ENCODE measurements around the gene SNRNP48. TPM values are rescaled to one million over a fixed set of nuclear protein-coding genes. Genes with fewer than 3 reads are reported as not detected.

SNRNP48 gene
- total RNA-seq, 4 donors from 2014 or later = 7.9 to 12.4 (median 9.7) TPM

DNA sequence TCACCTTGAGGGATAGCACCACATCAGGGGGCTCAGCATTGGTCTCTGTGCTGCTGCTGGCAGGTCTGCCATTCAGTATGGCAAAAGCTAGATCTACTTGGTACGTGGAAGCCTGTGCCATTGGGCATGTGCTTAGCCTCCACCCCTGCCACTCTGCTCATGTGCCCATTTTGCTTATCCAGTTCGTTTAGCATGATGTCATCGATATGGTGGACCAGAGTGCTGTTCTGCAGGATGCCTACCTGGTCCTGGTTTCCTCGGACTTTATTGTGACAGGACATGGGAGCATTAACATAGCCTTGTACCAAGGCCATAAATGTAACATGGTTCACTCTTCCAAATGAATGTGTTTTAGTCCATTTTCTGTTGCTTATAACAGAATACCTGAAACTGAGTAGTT, 68.5 kb downstream of the SNRNP48 start:
- 89% methylated on average over 3 of the region's 4 CpGs for whole genome bisulfite sequencing
- Histone ChIP-seq H3K4me1 (no peaks in the 10 kb centered on the region), H3K27me3 (no peaks in the 10 kb centered on the region), H3K36me3 (no peaks in the 10 kb centered on the region), H3K9me3 (no peaks in the 10 kb centered on the region), H3K4me3 (no peak overlapping the region), H3K27ac (no peak overlapping the region)
- TF ChIP-seq, protein P1, sequence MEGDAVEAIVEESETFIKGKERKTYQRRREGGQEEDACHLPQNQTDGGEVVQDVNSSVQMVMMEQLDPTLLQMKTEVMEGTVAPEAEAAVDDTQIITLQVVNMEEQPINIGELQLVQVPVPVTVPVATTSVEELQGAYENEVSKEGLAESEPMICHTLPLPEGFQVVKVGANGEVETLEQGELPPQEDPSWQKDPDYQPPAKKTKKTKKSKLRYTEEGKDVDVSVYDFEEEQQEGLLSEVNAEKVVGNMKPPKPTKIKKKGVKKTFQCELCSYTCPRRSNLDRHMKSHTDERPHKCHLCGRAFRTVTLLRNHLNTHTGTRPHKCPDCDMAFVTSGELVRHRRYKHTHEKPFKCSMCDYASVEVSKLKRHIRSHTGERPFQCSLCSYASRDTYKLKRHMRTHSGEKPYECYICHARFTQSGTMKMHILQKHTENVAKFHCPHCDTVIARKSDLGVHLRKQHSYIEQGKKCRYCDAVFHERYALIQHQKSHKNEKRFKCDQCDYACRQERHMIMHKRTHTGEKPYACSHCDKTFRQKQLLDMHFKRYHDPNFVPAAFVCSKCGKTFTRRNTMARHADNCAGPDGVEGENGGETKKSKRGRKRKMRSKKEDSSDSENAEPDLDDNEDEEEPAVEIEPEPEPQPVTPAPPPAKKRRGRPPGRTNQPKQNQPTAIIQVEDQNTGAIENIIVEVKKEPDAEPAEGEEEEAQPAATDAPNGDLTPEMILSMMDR (IDR thresholded peaks at IDR 0.05) = no peak
- no peak for TF ChIP-seq EP300 (IDR thresholded peaks at IDR 0.05)
- TF ChIP-seq POLR2A (IDR thresholded peaks at IDR 0.05) = no peak
- DNase-seq (ENCODE audit: low spot score in 2 of 2) = no peak

DNA sequence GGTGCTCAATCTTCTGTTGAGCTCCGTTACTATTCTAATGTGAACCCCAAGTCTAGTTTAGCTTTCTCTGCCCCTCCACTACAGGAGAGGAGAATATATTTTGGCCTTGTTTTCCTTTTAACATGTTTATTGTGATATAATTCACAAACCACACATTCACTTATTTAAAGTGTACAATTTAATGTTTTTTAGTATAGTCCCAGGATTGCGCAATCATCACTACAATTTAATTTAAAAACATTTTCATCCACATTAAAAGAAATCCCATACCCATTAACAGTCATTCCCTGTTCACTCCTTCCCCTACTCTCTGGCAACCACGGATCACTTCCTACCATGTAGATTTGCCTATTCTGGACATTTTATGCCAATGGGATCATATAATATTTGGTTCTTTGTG, 71.4 kb downstream of the SNRNP48 start:
- Histone ChIP-seq H3K36me3 (no peaks in the 10 kb centered on the region), H3K9me3 (no peaks in the 10 kb centered on the region), H3K4me3 (no peak overlapping the region), H3K4me1 (no peaks in the 10 kb centered on the region), H3K27me3 (no peaks in the 10 kb centered on the region), H3K27ac (no peak overlapping the region)
- WGBS = 82% methylated on average over 3 of the region's 3 CpGs
- DNase-seq (ENCODE audit: low spot score in 2 of 2) = no peak
- TF ChIP-seq POLR2AphosphoS5 (IDR thresholded peaks at IDR 0.05) (no peak), POLR2A (IDR thresholded peaks at IDR 0.05) (no peak), EP300 (IDR thresholded peaks at IDR 0.05) (no peak)
- TF ChIP-seq, protein P1 (IDR thresholded peaks at IDR 0.05) = no peak

Other genes starting within 250 kb of the SNRNP48 start
- not detected for gene CAGE1, start 200.5 kb upstream of the SNRNP48 start, total RNA-seq
- gene RIOK1, start 200.4 kb upstream of the SNRNP48 start, total RNA-seq = 10 to 100 TPM; 18.6 to 24.6 (median 22.7) TPM
- 1,000 to 10,000 TPM; 1,704 to 2,508 (median 2,195) TPM for gene DSP, start 48.5 kb upstream of the SNRNP48 start, total RNA-seq
- 1 to 10 TPM; 1.8 to 7.4 (median 3.8) TPM for gene BMP6, start 135.9 kb downstream of the SNRNP48 start, total RNA-seq